ENCODE results near the gene TECPR2. TPM values are rescaled to one million over a fixed set of nuclear protein-coding genes. Genes with fewer than 3 reads are reported as not detected.
A peak's percentile ranks its signal among the peaks of the same experiment; 100 is the strongest.

The TECPR2 gene
- total RNA-seq, 1 donor from 2014 or later, result 12.0 TPM

DNA sequence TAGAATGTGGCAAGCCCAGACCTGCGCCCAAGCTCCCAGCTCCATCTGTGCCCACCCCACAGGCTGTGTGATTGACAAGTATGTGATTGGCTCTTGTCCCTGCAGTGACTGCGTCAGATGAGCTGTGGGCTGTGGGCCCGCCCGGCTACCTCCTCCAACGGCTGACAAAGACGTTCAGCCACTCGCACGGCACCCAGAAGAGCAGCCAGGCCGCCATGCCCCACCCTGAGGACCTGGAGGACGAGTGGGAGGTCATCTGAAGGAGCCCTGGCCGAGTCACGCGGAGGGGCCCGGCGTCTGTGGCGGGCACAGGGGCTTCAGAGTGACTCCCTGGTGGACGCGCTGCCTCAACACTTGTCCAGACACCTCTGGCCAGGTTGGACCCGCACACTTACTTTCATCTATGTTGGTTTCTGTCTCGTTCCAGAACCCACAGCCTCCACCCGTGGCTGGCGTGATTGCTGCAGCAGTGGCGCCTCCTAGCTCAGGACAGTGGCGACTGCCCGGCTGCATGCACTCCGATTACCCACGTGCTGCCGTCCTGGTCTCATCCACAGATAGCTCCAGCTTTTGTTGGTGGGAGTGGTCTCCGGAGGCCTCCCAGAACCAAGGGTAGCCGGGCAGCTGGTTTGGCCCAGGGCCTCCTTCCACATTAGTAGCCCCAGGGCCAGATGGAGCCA lies 135.4 kb downstream of the TECPR2 start:
- Histone ChIP-seq H3K4me1 (ENCODE audit: control insufficient read depth in 3 of 3, insufficient read depth in 3 of 3, low read length in 3 of 3) (peaks cover 38 to 51% (median 48%) of the 10 kb centered on the region in 3 donors), H3K27ac (ENCODE audit: low read depth, low read length) (peak overlapping the region; percentile 44), H3K9me3 (ENCODE audit: control insufficient read depth in 3 of 3, low read length in 3 of 3) (no peaks in the 10 kb centered on the region), H3K27me3 (ENCODE audit: control insufficient read depth in 3 of 3, insufficient read depth in 3 of 3, low read length in 3 of 3) (no peaks in the 10 kb centered on the region), H3K36me3 (ENCODE audit: control insufficient read depth in 3 of 3, insufficient read depth in 3 of 3, low read length in 3 of 3) (peaks cover 12 to 14% (median 14%) of the 10 kb centered on the region in 3 donors), H3K4me3 (ENCODE audit: low read length in 3 of 3) (peak overlapping the region in 2 of 3 donors; percentile 52 to 67), H3K9ac (ENCODE audit: low read depth in 1 of 3, low read length in 3 of 3) (peak overlapping the region in 2 of 3 donors; percentile 23 to 90)

DNA sequence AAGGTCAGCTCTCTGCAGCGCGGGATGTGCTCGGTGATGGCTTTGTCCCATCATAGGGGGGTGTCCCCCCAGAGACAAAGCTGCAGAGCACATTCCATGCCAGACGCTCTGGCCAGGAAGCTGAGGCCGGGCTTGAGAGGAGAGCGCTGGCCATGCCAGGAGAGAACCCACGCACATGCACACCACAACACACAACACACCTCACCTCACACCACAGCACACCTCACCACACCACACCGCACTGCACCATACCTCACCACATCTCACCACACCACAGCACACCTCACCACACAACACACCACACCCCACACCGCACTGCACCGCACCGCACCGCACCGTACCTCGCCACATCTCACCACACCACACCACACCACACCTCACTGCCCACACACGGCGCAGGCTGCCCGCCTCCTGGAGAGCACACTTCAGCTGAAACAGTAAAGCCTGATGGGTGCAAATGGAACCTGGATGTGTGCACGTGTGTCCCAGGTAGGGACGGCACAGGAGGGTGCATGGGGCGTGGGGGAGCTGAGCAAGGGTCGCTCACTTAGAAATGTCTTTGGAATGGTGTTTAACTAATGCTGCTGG lies 136.0 kb downstream of the TECPR2 start:
- Histone ChIP-seq H3K4me3 (ENCODE audit: low read length in 3 of 3) (peak overlapping the region; percentile 14 to 67 (median 52)), H3K9ac (ENCODE audit: low read depth in 1 of 3, low read length in 3 of 3) (peak overlapping the region in 2 of 3 donors; percentile 33 to 90), H3K4me1 (ENCODE audit: control insufficient read depth in 3 of 3, insufficient read depth in 3 of 3, low read length in 3 of 3) (peaks cover 40 to 55% (median 52%) of the 10 kb centered on the region in 3 donors), H3K36me3 (ENCODE audit: control insufficient read depth in 3 of 3, insufficient read depth in 3 of 3, low read length in 3 of 3) (peaks cover 12 to 14% (median 14%) of the 10 kb centered on the region in 3 donors), H3K27ac (ENCODE audit: low read depth, low read length) (peak overlapping the region; percentile 97), H3K9me3 (ENCODE audit: control insufficient read depth in 3 of 3, low read length in 3 of 3) (no peaks in the 10 kb centered on the region), H3K27me3 (ENCODE audit: control insufficient read depth in 3 of 3, insufficient read depth in 3 of 3, low read length in 3 of 3) (no peaks in the 10 kb centered on the region)

DNA sequence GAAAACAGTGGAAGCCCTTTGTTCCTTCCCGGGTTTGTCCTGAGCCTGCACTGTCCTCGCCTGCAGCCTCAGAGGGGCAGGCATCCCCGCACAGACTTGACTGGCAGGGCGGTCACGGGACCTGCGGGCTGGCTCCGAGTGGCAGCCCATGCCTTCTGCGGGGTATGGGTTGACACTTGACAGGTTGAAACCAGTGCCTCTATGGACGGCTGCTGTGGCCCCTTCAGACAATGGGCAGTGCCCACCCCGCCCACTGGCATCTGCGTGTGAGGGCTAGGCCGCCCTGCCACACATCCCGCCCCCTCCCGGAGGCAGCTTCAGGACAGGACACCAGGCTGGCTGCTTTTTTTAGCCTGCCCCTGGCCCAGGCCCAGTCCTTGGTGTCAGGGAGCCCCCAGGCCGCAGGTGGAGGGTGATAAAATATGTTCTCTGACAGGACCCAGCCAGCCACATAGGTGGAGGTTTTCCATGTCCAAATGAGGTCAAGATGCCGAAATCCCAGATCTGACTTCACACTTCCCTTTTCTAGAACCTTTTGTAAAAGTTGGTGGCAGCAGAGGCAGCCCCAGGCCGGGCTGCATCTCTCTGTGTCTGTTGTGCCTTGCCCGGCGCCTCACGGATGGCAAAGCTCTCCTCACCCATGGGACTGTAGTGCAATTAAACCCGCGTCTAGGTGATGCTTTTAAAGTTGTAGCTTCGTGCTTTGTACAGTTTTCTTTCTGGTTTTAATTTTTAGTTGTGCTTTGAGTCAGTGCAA lies 136.8 kb downstream of the TECPR2 start:
- Histone ChIP-seq H3K27ac (ENCODE audit: low read depth, low read length) (peak overlapping the region; percentile 97), H3K9me3 (ENCODE audit: control insufficient read depth in 3 of 3, low read length in 3 of 3) (no peaks in the 10 kb centered on the region), H3K27me3 (ENCODE audit: control insufficient read depth in 3 of 3, insufficient read depth in 3 of 3, low read length in 3 of 3) (no peaks in the 10 kb centered on the region), H3K36me3 (ENCODE audit: control insufficient read depth in 3 of 3, insufficient read depth in 3 of 3, low read length in 3 of 3) (peaks cover 12 to 14% (median 14%) of the 10 kb centered on the region in 3 donors), H3K9ac (ENCODE audit: low read depth in 1 of 3, low read length in 3 of 3) (peak overlapping the region; percentile 75 to 90 (median 80)), H3K4me3 (ENCODE audit: low read length in 3 of 3) (peak overlapping the region in 2 of 3 donors; percentile 62 to 72), H3K4me1 (ENCODE audit: control insufficient read depth in 3 of 3, insufficient read depth in 3 of 3, low read length in 3 of 3) (peaks cover 48 to 63% (median 61%) of the 10 kb centered on the region in 3 donors)

DNA sequence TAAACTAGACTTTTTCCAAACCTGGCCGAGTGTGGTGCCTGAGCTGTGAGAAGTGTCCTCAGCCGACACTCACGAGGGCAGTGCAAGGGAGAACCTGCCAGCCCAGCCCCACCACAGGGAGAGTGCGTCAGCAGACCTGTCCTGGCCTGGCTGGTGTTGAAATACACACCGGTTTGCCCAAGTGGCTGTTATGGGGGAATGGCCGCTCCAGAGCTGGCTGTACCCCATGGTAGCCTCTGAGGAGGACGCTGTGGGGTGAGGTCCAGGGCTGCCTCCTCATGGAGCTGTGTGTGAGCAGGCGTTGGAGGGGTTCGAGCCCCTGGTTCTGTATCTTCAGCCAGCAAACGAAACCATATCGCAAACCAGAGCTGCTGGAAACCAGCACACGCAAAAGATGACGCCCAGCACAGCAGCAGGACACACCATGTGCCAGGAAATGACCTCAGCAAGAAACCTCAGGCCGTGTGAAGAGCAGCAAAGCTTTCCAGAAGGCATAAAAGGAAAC lies 137.5 kb downstream of the TECPR2 start:
- no peaks in the 10 kb centered on the region for H3K9me3 ChIP-seq (ENCODE audit: control insufficient read depth in 3 of 3, low read length in 3 of 3)
- H3K4me3 ChIP-seq (ENCODE audit: low read length in 3 of 3), result peak overlapping the region; percentile 57 to 72 (median 62)
- peak overlapping the region; percentile 97 for H3K27ac ChIP-seq (ENCODE audit: low read depth, low read length)
- peak overlapping the region; percentile 73 to 90 (median 80) for H3K9ac ChIP-seq (ENCODE audit: low read depth in 1 of 3, low read length in 3 of 3)
- H3K4me1 ChIP-seq (ENCODE audit: control insufficient read depth in 3 of 3, insufficient read depth in 3 of 3, low read length in 3 of 3), result peaks cover 49 to 70% (median 67%) of the 10 kb centered on the region in 3 donors
- peaks cover 12 to 15% (median 14%) of the 10 kb centered on the region in 3 donors for H3K36me3 ChIP-seq (ENCODE audit: control insufficient read depth in 3 of 3, insufficient read depth in 3 of 3, low read length in 3 of 3)
- no peaks in the 10 kb centered on the region for H3K27me3 ChIP-seq (ENCODE audit: control insufficient read depth in 3 of 3, insufficient read depth in 3 of 3, low read length in 3 of 3)

DNA sequence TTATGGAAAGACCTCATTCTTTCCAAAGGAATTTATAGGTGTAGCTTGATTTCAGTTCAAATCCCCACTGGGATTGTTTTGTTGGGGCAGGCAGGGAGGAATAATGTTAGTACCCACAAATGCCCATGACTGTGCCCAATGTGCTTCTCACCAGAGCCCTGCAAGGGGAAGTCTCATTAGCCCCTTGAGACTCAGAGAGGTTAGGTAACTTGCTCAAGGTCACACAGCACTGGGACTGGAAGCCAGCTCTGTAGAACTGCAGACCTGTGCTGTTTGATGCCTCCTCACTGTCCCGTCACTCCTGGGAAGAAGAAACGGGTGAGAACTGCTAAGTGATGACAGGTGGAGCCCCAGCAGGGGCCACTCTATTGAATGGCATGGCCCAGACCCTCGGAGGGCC lies 138.0 kb downstream of the TECPR2 start:
- Histone ChIP-seq H3K36me3 (ENCODE audit: control insufficient read depth in 3 of 3, insufficient read depth in 3 of 3, low read length in 3 of 3) (peaks cover 14 to 20% (median 14%) of the 10 kb centered on the region in 3 donors), H3K27ac (ENCODE audit: low read depth, low read length) (peak overlapping the region; percentile 97), H3K4me3 (ENCODE audit: low read length in 3 of 3) (peak overlapping the region; percentile 57 to 72 (median 62)), H3K9me3 (ENCODE audit: control insufficient read depth in 3 of 3, low read length in 3 of 3) (no peaks in the 10 kb centered on the region), H3K9ac (ENCODE audit: low read depth in 1 of 3, low read length in 3 of 3) (peak overlapping the region; percentile 73 to 90 (median 80)), H3K4me1 (ENCODE audit: control insufficient read depth in 3 of 3, insufficient read depth in 3 of 3, low read length in 3 of 3) (peaks cover 54 to 75% (median 72%) of the 10 kb centered on the region in 3 donors), H3K27me3 (ENCODE audit: control insufficient read depth in 3 of 3, insufficient read depth in 3 of 3, low read length in 3 of 3) (no peaks in the 10 kb centered on the region)

DNA sequence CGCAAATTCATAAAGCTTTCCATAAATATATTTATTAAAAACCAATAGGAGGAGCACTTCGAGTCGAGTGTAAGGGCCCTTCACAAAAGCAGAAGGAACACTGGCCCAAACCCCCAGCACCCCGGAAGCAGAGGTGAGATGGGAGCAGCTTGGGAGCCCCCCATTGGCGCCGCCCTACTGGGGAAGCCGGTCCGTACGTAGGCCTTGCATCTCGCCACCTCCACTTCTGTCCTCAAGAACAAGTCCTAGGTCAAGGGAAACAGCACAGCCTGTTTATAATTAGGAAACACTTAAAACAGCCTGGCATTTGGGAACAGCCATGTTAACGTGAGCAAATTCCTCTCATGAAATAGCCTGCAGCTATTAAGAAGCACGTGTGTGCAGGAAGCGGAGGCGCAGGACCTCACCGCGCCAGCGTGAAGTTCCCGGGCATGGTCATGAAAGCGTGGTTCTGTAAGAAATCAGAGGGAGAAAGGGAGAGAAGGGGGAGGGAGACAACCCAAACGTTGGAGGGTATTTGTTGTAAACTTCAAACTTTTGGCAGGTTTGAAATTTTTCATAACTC lies 139.1 kb downstream of the TECPR2 start:
- Histone ChIP-seq H3K9ac (ENCODE audit: low read depth in 1 of 3, low read length in 3 of 3) (peak overlapping the region in 1 of 3 donors; percentile 54), H3K4me3 (ENCODE audit: low read length in 3 of 3) (no peak overlapping the region), H3K9me3 (ENCODE audit: control insufficient read depth in 3 of 3, low read length in 3 of 3) (no peaks in the 10 kb centered on the region), H3K27ac (ENCODE audit: low read depth, low read length) (no peak overlapping the region), H3K4me1 (ENCODE audit: control insufficient read depth in 3 of 3, insufficient read depth in 3 of 3, low read length in 3 of 3) (peaks cover 64 to 81% (median 81%) of the 10 kb centered on the region in 3 donors), H3K36me3 (ENCODE audit: control insufficient read depth in 3 of 3, insufficient read depth in 3 of 3, low read length in 3 of 3) (peaks cover 21 to 25% (median 23%) of the 10 kb centered on the region in 3 donors), H3K27me3 (ENCODE audit: control insufficient read depth in 3 of 3, insufficient read depth in 3 of 3, low read length in 3 of 3) (no peaks in the 10 kb centered on the region)

DNA sequence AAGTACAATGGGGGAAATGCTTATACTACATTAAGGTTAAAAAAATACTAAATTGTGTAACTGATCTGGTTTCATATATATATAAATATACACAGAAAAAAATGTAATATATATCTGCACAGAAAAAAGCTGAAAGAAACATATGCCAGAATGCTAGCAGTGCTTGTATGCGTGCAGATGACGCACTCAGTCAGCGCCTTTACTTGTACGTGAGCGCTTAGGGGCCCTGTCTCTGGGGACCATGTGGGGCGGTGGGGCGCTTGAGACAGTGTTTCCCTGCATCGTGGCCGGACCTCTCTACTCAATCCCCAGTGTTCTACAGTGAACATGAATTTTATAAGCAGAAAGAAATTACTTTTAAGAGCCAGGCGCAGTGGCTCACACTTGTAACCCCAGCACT lies 139.8 kb downstream of the TECPR2 start:
- peaks cover 21 to 27% (median 27%) of the 10 kb centered on the region in 3 donors for H3K36me3 ChIP-seq (ENCODE audit: control insufficient read depth in 3 of 3, insufficient read depth in 3 of 3, low read length in 3 of 3)
- no peaks in the 10 kb centered on the region for H3K9me3 ChIP-seq (ENCODE audit: control insufficient read depth in 3 of 3, low read length in 3 of 3)
- peaks cover 64 to 75% (median 73%) of the 10 kb centered on the region in 3 donors for H3K4me1 ChIP-seq (ENCODE audit: control insufficient read depth in 3 of 3, insufficient read depth in 3 of 3, low read length in 3 of 3)
- H3K27me3 ChIP-seq (ENCODE audit: control insufficient read depth in 3 of 3, insufficient read depth in 3 of 3, low read length in 3 of 3), result no peaks in the 10 kb centered on the region
- no peak overlapping the region for H3K4me3 ChIP-seq (ENCODE audit: low read length in 3 of 3)
- no peak overlapping the region for H3K9ac ChIP-seq (ENCODE audit: low read depth in 1 of 3, low read length in 3 of 3)
- H3K27ac ChIP-seq (ENCODE audit: low read depth, low read length), result no peak overlapping the region

DNA sequence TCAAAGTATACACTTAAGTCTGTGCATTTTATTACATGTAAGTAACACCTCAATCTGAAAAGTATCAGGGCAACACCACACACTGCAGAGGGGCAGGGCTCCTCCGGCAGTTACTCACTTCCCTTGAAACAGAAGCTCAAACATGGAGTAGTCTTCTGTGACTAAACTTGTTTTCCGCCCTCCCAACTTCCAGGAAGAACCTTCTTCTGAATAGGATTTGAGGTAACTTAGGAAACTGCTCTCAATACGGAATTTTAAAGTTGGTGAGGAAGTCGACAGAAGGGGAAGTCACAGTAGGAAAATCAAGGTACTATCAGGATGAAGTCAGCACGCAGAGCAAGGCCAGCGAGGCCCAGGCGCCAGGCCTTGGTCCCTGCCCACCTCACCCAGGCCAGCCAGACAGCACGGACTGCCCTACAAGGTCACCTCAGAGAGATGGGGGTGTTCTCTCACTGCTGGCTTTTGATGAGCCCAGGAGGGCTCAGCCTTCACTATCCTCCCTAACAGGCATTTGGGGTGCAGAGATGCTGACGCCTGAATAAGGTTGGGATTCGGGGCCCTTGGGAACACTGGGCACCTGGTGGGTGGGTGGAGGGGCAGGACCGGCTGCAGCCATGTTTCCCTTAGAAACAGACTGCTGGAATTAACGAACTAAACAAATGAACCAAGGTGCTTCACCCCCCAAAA lies 141.0 kb downstream of the TECPR2 start:
- Histone ChIP-seq H3K4me3 (ENCODE audit: low read length in 3 of 3) (peak overlapping the region in 1 of 3 donors; percentile 52), H3K9ac (ENCODE audit: low read depth in 1 of 3, low read length in 3 of 3) (peak overlapping the region; percentile 28 to 84 (median 43)), H3K9me3 (ENCODE audit: control insufficient read depth in 3 of 3, low read length in 3 of 3) (no peaks in the 10 kb centered on the region), H3K36me3 (ENCODE audit: control insufficient read depth in 3 of 3, insufficient read depth in 3 of 3, low read length in 3 of 3) (peaks cover 10 to 28% (median 18%) of the 10 kb centered on the region in 3 donors), H3K27ac (ENCODE audit: low read depth, low read length) (peak overlapping the region; percentile 58), H3K4me1 (ENCODE audit: control insufficient read depth in 3 of 3, insufficient read depth in 3 of 3, low read length in 3 of 3) (peaks cover 60 to 71% (median 70%) of the 10 kb centered on the region in 3 donors), H3K27me3 (ENCODE audit: control insufficient read depth in 3 of 3, insufficient read depth in 3 of 3, low read length in 3 of 3) (no peaks in the 10 kb centered on the region)
